HCT116 (cell line): Measurements from ENCODE around the gene B3GALT6.

Source experiments
- EZH2 ChIP-seq: fragments of 200-600 bp; sonication (generic); IDR thresholded peaks from 2 replicates; pipeline ENCODE4 v1.6.1; 2017; ENCODE audit warnings: antibody characterized with exemption, mixed run types
- EZH2phosphoT487 ChIP-seq: fragments of 200-600 bp; IDR thresholded peaks from 2 replicates; pipeline ENCODE4 v1.6.1; 2018; ENCODE audit warnings: antibody characterized with exemption, borderline replicate concordance
- POLR2A ChIP-seq: IDR thresholded peaks from 2 replicates; pipeline ENCODE4 v1.7.0; 2011; ENCODE audit warnings: borderline replicate concordance; ENCODE audit not compliant: insufficient read depth, insufficient read length; ENCODE audit errors: extremely low read depth
- SIN3A ChIP-seq: IDR thresholded peaks from 2 replicates; pipeline ENCODE4 v1.6.1; 2012; ENCODE audit warnings: low read depth
- TF ChIP-seq, protein P1 (sequence below), 3 experiments: fragments of 200-600 bp in 1 of 3; sonication (generic) in 1 of 3; IDR thresholded peaks in 2 of 3; conservative IDR thresholded peaks in 1 of 3; 2 replicates each; pipeline ENCODE4 v1.5.1; 2012 to 2017; ENCODE audit warnings: low read depth in 2 of 3, low read length in 2 of 3, antibody characterized with exemption in 1 of 3, borderline replicate concordance in 1 of 3, control low read depth in 1 of 3, mild to moderate bottlenecking in 1 of 3, mixed read lengths in 1 of 3, mixed run types in 1 of 3, moderate library complexity in 1 of 3; ENCODE audit not compliant: insufficient read depth in 1 of 3

DNA sequence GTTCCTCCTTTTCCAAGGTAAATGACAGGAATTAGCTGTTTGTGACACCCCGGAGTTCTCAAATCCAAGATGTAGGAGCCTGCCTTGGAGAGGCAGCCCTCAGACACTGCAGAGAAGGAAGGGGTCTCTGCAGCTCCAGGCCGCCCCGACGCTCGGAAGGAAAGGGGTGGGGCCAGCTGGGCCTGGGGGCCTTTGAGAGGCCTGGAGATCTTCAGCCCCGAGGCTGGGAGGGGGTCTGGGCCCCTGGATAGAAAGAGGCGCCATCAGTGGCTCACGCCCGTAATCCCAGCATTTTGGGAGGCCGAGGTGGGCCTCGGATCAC is 24.5 kb upstream of the B3GALT6 start:
- TF ChIP-seq, protein P1, sequence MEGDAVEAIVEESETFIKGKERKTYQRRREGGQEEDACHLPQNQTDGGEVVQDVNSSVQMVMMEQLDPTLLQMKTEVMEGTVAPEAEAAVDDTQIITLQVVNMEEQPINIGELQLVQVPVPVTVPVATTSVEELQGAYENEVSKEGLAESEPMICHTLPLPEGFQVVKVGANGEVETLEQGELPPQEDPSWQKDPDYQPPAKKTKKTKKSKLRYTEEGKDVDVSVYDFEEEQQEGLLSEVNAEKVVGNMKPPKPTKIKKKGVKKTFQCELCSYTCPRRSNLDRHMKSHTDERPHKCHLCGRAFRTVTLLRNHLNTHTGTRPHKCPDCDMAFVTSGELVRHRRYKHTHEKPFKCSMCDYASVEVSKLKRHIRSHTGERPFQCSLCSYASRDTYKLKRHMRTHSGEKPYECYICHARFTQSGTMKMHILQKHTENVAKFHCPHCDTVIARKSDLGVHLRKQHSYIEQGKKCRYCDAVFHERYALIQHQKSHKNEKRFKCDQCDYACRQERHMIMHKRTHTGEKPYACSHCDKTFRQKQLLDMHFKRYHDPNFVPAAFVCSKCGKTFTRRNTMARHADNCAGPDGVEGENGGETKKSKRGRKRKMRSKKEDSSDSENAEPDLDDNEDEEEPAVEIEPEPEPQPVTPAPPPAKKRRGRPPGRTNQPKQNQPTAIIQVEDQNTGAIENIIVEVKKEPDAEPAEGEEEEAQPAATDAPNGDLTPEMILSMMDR (IDR thresholded peaks at IDR 0.05 in 2 of 3, conservative IDR thresholded peaks at IDR 0.05 in 1 of 3; ENCODE audit: borderline replicate concordance in 1 of 3, insufficient read depth in 1 of 3, low read depth in 2 of 3, low read length in 2 of 3): no peak
- TF ChIP-seq POLR2A (no peak), EZH2 (no peak), SIN3A (no peak), EZH2phosphoT487 (no peak)
